ENCODE data around the gene PRDM5. TPM values are rescaled to one million over a fixed set of nuclear protein-coding genes. Genes with fewer than 3 reads are reported as not detected.

Gene PRDM5
- total RNA-seq, 1 experiment from 2014 or later = 5.1 TPM

DNA sequence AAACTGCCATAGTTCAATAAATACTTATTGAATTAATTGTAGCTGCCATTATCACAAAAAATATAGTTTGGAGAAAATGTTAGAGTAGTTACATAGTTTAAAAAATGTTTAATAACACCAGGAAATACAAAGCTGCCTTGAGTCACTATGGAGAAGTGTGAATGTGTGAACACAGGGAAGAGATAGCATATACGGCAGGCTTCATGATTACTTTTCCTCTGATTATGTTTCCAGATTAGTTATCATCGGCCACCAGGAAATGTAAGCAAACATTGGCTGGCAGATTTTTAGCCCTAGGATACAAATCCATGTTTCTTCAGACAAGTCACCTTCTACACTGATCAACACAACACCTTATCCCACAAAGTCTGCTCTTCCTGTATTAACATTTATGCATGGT lies 4.4 kb downstream of the PRDM5 start:
- no peaks in the 10 kb centered on the region for H3K27me3 ChIP-seq (ENCODE audit: insufficient read depth, low read length)
- ATAC-seq = no peak
- H4K20me1 ChIP-seq (ENCODE audit: insufficient read depth) = no peaks in the 10 kb centered on the region
- no TSS peak for BruUV-seq (replicated peaks)
- H3K4me3 ChIP-seq (replicated peaks in 1 of 2; ENCODE audit: low read depth in 1 of 2, low read length in 2 of 2) = no peak overlapping the region
- no peak overlapping the region for H2AFZ ChIP-seq (ENCODE audit: low read depth, low read length, poor library complexity, severe bottlenecking)
- CTCF ChIA-PET = no interaction called here
- H3K4me2 ChIP-seq (ENCODE audit: low read length) = no peak overlapping the region
- H3K9me3 ChIP-seq (ENCODE audit: control insufficient read depth in 1 of 2, insufficient read depth in 1 of 2, low read depth in 1 of 2, low read length in 2 of 2) = no peaks in the 10 kb centered on the region
- no peak overlapping the region for H3K9ac ChIP-seq (ENCODE audit: low read length)
- RAD21 ChIA-PET (ENCODE audit: low non-redundant PET in 1 of 2, low total read pairs in 2 of 2, uncharacterized antibody in 2 of 2, unreplicated experiment in 2 of 2) = no interaction called here
- no peaks in the 10 kb centered on the region for H3K9me2 ChIP-seq (ENCODE audit: insufficient read depth)
- POLR2A ChIA-PET = no interaction called here
- DNase-seq (ENCODE audit: low read depth, low spot score) = no peak
- H3K4me1 ChIP-seq (ENCODE audit: control insufficient read depth in 1 of 2, insufficient read depth in 2 of 2, low read length in 2 of 2) = peaks cover 0 to 2% of the 10 kb centered on the region in 2 experiments; a peak in 2 of 4 replicates
- no peak overlapping the region for H3K27ac ChIP-seq (ENCODE audit: low read depth, low read length)
- no peaks in the 10 kb centered on the region for H3K36me3 ChIP-seq (ENCODE audit: control insufficient read depth in 1 of 2, insufficient read depth in 2 of 2, low read length in 2 of 2)
- TF ChIP-seq, protein P1, sequence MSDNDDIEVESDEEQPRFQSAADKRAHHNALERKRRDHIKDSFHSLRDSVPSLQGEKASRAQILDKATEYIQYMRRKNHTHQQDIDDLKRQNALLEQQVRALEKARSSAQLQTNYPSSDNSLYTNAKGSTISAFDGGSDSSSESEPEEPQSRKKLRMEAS (IDR thresholded peaks at IDR 0.05) = no peak
- TF ChIP-seq JUND (IDR thresholded peaks at IDR 0.05) = no peak
- TF ChIP-seq YY1 (IDR thresholded peaks at IDR 0.05; ENCODE audit: extremely low read depth, insufficient replicate concordance, low read depth, low read length) = no peak
- TF ChIP-seq SRF (IDR thresholded peaks at IDR 0.05; ENCODE audit: low read depth) = no peak
- TF ChIP-seq TCF7L2 (IDR thresholded peaks at IDR 0.05; ENCODE audit: borderline replicate concordance, extremely low read depth, insufficient read depth, insufficient read length) = no peak
- intact Hi-C loops (cut with micrococcal nuclease) = no loop called here
- H3K79me2 ChIP-seq (ENCODE audit: insufficient read depth, low read length) = no peaks in the 10 kb centered on the region

DNA sequence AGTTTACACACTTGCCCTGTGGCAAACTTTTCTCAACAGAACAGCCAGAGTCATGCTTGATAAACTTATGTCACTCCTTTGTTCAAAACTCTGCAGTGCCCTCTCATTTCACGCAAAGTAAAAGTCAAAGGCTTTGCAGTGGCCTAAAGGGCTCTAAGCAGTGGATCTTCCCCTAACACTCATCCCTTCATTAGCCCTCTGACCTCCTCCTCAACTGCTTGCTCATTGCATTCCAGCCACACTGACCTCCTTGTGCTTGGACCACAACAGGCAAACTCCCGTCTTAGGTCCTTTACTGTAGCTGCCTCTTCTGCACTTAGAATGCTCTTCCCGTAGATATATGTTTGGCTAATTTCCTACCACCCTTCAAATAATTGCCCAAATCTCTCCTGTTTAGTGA lies 5.6 kb downstream of the PRDM5 start:
- Histone ChIP-seq H4K20me1 (ENCODE audit: insufficient read depth) (no peaks in the 10 kb centered on the region), H3K9me2 (ENCODE audit: insufficient read depth) (no peaks in the 10 kb centered on the region), H3K36me3 (ENCODE audit: control insufficient read depth in 1 of 2, insufficient read depth in 2 of 2, low read length in 2 of 2) (no peaks in the 10 kb centered on the region), H3K9me3 (ENCODE audit: control insufficient read depth in 1 of 2, insufficient read depth in 1 of 2, low read depth in 1 of 2, low read length in 2 of 2) (no peaks in the 10 kb centered on the region), H3K27me3 (ENCODE audit: insufficient read depth, low read length) (no peaks in the 10 kb centered on the region), H3K27ac (ENCODE audit: low read depth, low read length) (no peak overlapping the region), H3K9ac (ENCODE audit: low read length) (no peak overlapping the region), H3K4me2 (ENCODE audit: low read length) (no peak overlapping the region), H2AFZ (ENCODE audit: low read depth, low read length, poor library complexity, severe bottlenecking) (no peak overlapping the region), H3K79me2 (ENCODE audit: insufficient read depth, low read length) (no peaks in the 10 kb centered on the region), H3K4me1 (ENCODE audit: control insufficient read depth in 1 of 2, insufficient read depth in 2 of 2, low read length in 2 of 2) (no peaks in the 10 kb centered on the region; a peak in 1 of 4 replicates), H3K4me3 (replicated peaks in 1 of 2; ENCODE audit: low read depth in 1 of 2, low read length in 2 of 2) (no peak overlapping the region)
- ChIA-PET POLR2A (no interaction called here), RAD21 (ENCODE audit: low non-redundant PET in 1 of 2, low total read pairs in 2 of 2, uncharacterized antibody in 2 of 2, unreplicated experiment in 2 of 2) (no interaction called here), CTCF (no interaction called here)
- ATAC-seq = no peak
- no peak for DNase-seq (ENCODE audit: low read depth, low spot score)
- intact Hi-C loops (cut with micrococcal nuclease) = no loop called here
- TF ChIP-seq EZH2 (IDR thresholded peaks at IDR 0.05) (no peak), YY1 (IDR thresholded peaks at IDR 0.05; ENCODE audit: extremely low read depth, insufficient replicate concordance, low read depth, low read length) (no peak), SRF (IDR thresholded peaks at IDR 0.05; ENCODE audit: low read depth) (no peak), ZNF274 (IDR thresholded peaks at IDR 0.05; ENCODE audit: low read depth, low read length) (no peak), SIN3A (IDR thresholded peaks at IDR 0.05; ENCODE audit: low read depth) (no peak), ZFX (IDR thresholded peaks at IDR 0.05) (no peak)
- TF ChIP-seq, protein P2, sequence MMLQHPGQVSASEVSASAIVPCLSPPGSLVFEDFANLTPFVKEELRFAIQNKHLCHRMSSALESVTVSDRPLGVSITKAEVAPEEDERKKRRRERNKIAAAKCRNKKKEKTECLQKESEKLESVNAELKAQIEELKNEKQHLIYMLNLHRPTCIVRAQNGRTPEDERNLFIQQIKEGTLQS (IDR thresholded peaks at IDR 0.05) = no peak
- BruUV-seq (replicated peaks) = no TSS peak
